ENCODE results near the gene RTKN. TPM values are rescaled to one million over a fixed set of nuclear protein-coding genes. Genes with fewer than 3 reads are reported as not detected.
A peak's percentile ranks its signal among the peaks of the same experiment; 100 is the strongest.

RTKN gene
- total and polyA plus RNA-seq, 2 of the 13 experiments (the other 11 are each of a cell fraction or from before 2014, with no cell fraction given), result 159 to 166 TPM

DNA sequence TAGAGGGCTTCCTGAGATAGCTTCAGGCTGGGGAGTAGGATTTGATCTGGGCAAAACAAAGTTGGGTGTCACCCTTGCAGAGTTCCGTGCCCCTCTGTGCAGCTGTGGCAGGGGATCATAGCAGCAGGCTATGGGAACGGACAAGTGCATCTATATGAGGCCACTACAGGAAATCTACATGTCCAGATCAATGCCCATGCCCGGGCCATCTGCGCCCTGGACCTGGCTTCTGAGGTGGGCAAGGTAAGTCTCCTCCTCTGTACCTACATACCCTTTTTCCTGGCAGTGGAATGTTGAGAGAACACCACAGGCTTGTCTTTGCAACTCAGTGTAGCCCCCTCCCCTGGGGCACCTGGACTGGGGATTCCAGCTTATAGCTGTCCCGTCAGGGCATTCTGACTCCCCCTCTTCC, 16.7 kb downstream of the RTKN start (continued):
- TF ChIP-seq IKZF1 (IDR thresholded peaks at IDR 0.05) (no peak), POLR2AphosphoS2 (IDR thresholded peaks at IDR 0.05; ENCODE audit: low read depth, low read length) (0 out of 2 replicates have a peak, but pooled peaks have one; percentile 54)

DNA sequence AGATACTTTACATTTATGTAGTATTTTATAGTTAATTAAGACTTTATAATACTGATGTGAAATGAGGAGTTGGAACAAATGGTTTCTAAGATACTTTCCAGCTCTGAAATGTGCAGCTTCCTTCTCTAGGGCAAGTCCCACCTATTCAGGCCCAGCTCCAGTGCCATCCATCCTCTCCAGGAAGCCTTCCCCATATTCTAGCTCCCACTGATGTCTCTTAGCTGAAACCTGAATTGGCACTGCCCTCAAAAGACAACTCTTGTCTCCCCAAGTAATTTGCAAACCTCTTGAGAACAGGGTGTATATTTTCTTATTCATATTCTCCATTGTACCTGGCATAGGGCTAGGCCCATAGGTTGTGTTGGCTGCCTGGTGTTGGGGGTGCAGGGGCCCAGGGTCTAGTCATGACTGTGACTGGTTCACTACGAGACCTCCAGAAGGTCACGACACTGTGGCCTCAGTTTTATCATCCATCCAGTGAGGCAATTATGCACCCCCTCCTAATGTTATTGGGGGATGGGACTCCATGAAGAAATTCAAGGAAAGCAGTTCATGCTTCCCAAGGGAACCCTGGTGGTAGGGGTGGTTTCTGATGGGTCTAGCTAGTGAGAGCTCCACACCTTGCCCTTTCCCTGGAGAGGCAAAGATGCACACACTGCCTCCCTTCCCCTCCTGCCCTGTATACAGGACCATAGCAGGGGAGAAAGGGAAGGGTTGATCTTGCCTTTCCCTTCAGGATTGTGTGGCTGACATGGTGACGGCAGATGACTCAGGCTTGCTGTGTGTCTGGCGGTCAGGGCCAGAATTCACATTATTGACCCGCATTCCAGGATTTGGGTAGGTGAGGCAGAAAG, 17.4 kb downstream of the RTKN start:
- ChIA-PET CTCF (ENCODE audit: low intra/inter-chr PET ratio, low total read pairs) (no interaction called here), POLR2A (interaction anchor here (0.5 to 9.5 kb wide), 9 partner anchors 11 to 77 kb away, joined by 3 to 272 read pairs (median 4); partner anchors contain the start of genes CCDC142, RTKN, TTC31 and WBP1)
- intact Hi-C loops (cut with micrococcal nuclease; ENCODE audit: unreplicated experiment), result loop anchor here (2.0 kb wide), 1 partner anchor 40 kb away; the partner anchor contains the start of gene MOGS
- no TSS peak for BruUV-seq (replicated peaks)
- H3K27ac ChIP-seq (ENCODE audit: extremely low read length, insufficient read depth, low read length), result peak overlapping the region; percentile 6
- H3K27me3 ChIP-seq (ENCODE audit: control insufficient read depth in 1 of 2, insufficient read depth in 2 of 2, low read length in 2 of 2), result peaks cover 0 to 7% of the 10 kb centered on the region in 2 experiments; a peak in 1 of 5 replicates
- in situ Hi-C loops (cut with HindIII; ENCODE audit: extremely low pct_ligation_motif_present, low pct_unique_long_range_greater_than_20kb), result no loop called here
- no peak overlapping the region for H3K4me2 ChIP-seq (ENCODE audit: low read depth, low read length)
- H3K4me3 ChIP-seq (replicated peaks in 1 of 3; ENCODE audit: insufficient read depth in 1 of 3, low read depth in 2 of 3, low read length in 3 of 3), result no peak overlapping the region
- H3K36me3 ChIP-seq (replicated peaks in 1 of 2; ENCODE audit: control insufficient read depth in 1 of 2, insufficient read depth in 2 of 2, low read length in 2 of 2), result peaks cover 24 to 46% of the 10 kb centered on the region in 2 experiments
- H2AFZ ChIP-seq (ENCODE audit: low read length), result no peak overlapping the region
- 92% methylated on average over 5 of the region's 5 CpGs for WGBS (ENCODE audit: low lambda C conversion rate)
- DNase-seq (ENCODE audit: low spot score) (no peak), FAIRE-seq (no peak), ATAC-seq (peak; percentile 1; the same call in 2 of the 3 replicates)
- H4K20me1 ChIP-seq (ENCODE audit: insufficient read depth, low read length), result peaks cover 15% of the 10 kb centered on the region; the same call in 1 of the 2 replicates
- H3K4me1 ChIP-seq (ENCODE audit: insufficient read depth, low read length), result peaks cover 83% of the 10 kb centered on the region
- no peaks in the 10 kb centered on the region for H3K9me3 ChIP-seq (ENCODE audit: low read length)
- H3K9ac ChIP-seq (ENCODE audit: insufficient read depth, low read depth, low read length), result no peak overlapping the region; the same call in 1 of the 2 replicates
- H3K79me2 ChIP-seq (ENCODE audit: insufficient read depth, low read length), result no peaks in the 10 kb centered on the region
- TF ChIP-seq DMAP1 (CRISPR knock-in tag; IDR thresholded peaks at IDR 0.05), result no peak
- TF ChIP-seq ZNF251 (CRISPR knock-in tag; IDR thresholded peaks at IDR 0.05), result 0 out of 2 replicates have a peak, but pooled peaks have one; percentile 12
- TF ChIP-seq ZNF30 (CRISPR knock-in tag; IDR thresholded peaks at IDR 0.05), result no peak
- TF ChIP-seq ZFP82 (CRISPR knock-in tag; IDR thresholded peaks at IDR 0.05; ENCODE audit: borderline replicate concordance), result no peak
- TF ChIP-seq, protein P1, sequence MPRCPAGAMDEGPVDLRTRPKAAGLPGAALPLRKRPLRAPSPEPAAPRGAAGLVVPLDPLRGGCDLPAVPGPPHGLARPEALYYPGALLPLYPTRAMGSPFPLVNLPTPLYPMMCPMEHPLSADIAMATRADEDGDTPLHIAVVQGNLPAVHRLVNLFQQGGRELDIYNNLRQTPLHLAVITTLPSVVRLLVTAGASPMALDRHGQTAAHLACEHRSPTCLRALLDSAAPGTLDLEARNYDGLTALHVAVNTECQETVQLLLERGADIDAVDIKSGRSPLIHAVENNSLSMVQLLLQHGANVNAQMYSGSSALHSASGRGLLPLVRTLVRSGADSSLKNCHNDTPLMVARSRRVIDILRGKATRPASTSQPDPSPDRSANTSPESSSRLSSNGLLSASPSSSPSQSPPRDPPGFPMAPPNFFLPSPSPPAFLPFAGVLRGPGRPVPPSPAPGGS (CRISPR knock-in tag; IDR thresholded peaks at IDR 0.05), result peak; percentile 48; the same call in 1 of the 2 replicates
- 0 out of 2 replicates have a peak, but pooled peaks have one; percentile 5 for TF ChIP-seq PHF8 (CRISPR knock-in tag; IDR thresholded peaks at IDR 0.05)
- no peak for TF ChIP-seq RAD21 (CRISPR knock-in tag; IDR thresholded peaks at IDR 0.05)
- TF ChIP-seq PHF20 (CRISPR knock-in tag; IDR thresholded peaks at IDR 0.05), result no peak
- no peak for TF ChIP-seq RXRA (CRISPR knock-in tag; IDR thresholded peaks at IDR 0.05)
- TF ChIP-seq POLR2AphosphoS5 (IDR thresholded peaks at IDR 0.05; ENCODE audit: low read depth, low read length), result peak; percentile 74; the same call in 1 of the 2 replicates
- TF ChIP-seq ESRRA (CRISPR knock-in tag; IDR thresholded peaks at IDR 0.05; ENCODE audit: low read depth), result no peak
- TF ChIP-seq, protein P2, sequence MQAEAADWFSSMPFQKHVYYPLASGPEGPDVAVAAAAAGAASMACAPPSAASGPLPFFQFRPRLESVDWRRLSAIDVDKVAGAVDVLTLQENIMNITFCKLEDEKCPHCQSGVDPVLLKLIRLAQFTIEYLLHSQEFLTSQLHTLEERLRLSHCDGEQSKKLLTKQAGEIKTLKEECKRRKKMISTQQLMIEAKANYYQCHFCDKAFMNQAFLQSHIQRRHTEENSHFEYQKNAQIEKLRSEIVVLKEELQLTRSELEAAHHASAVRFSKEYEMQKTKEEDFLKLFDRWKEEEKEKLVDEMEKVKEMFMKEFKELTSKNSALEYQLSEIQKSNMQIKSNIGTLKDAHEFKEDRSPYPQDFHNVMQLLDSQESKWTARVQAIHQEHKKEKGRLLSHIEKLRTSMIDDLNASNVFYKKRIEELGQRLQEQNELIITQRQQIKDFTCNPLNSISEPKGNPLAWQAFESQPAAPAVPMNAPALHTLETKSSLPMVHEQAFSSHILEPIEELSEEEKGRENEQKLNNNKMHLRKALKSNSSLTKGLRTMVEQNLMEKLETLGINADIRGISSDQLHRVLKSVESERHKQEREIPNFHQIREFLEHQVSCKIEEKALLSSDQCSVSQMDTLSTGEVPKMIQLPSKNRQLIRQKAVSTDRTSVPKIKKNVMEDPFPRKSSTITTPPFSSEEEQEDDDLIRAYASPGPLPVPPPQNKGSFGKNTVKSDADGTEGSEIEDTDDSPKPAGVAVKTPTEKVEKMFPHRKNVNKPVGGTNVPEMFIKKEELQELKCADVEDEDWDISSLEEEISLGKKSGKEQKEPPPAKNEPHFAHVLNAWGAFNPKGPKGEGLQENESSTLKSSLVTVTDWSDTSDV (CRISPR knock-in tag; IDR thresholded peaks at IDR 0.05), result no peak
- TF ChIP-seq, protein P3, sequence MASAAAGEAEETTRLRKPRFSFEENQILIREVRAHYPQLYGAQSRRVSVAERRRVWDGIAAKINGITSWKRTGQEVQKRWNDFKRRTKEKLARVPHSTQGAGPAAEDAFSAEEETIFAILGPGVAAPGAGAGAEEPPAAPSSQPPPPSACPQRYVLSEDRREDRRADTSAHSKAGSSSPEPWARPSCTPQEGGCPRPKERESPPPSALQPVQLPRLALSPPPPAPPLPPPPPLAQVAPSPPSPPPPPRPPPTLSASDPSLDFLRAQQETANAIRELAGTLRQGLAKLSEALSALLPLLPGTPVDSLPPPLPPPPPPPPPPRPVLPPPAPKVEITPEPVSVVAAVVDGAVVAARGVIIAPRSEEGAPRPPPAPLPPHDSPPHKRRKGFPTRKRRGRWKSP (CRISPR knock-in tag; IDR thresholded peaks at IDR 0.05), result peak; percentile 54
